ENCODE measurements around the gene PHACTR3. TPM values are rescaled to one million over a fixed set of nuclear protein-coding genes. Genes with fewer than 3 reads are reported as not detected.

The PHACTR3 gene
- total RNA-seq, 1 experiment from 2014 or later = not detected

GRCh38 chr20:59577037-59577808, 27.1 kb upstream of the PHACTR3 start (continued):
- TF ChIP-seq, protein P1, sequence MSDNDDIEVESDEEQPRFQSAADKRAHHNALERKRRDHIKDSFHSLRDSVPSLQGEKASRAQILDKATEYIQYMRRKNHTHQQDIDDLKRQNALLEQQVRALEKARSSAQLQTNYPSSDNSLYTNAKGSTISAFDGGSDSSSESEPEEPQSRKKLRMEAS (IDR thresholded peaks at IDR 0.05) = no peak

- no TSS peak for BruUV-seq (replicated peaks)
- Histone ChIP-seq H3K27me3 (ENCODE audit: insufficient read depth, low read length) (peaks cover 22% of the 10 kb centered on the region), H2AFZ (ENCODE audit: low read depth, low read length, poor library complexity, severe bottlenecking) (no peak overlapping the region), H3K36me3 (ENCODE audit: control insufficient read depth in 1 of 2, insufficient read depth in 2 of 2, low read length in 2 of 2) (no peaks in the 10 kb centered on the region), H3K9ac (ENCODE audit: low read length) (no peak overlapping the region), H3K4me1 (ENCODE audit: control insufficient read depth in 1 of 2, insufficient read depth in 2 of 2, low read length in 2 of 2) (no peaks in the 10 kb centered on the region), H3K4me3 (replicated peaks in 1 of 2; ENCODE audit: low read depth in 1 of 2, low read length in 2 of 2) (no peak overlapping the region), H3K27ac (ENCODE audit: low read depth, low read length) (no peak overlapping the region), H3K9me2 (ENCODE audit: insufficient read depth) (no peaks in the 10 kb centered on the region), H4K20me1 (ENCODE audit: insufficient read depth) (no peaks in the 10 kb centered on the region), H3K4me2 (ENCODE audit: low read length) (no peak overlapping the region), H3K9me3 (ENCODE audit: control insufficient read depth in 1 of 2, insufficient read depth in 1 of 2, low read depth in 1 of 2, low read length in 2 of 2) (no peaks in the 10 kb centered on the region), H3K79me2 (ENCODE audit: insufficient read depth, low read length) (no peaks in the 10 kb centered on the region)
- ATAC-seq (no peak), DNase-seq (ENCODE audit: low read depth, low spot score) (no peak)
- RAD21 ChIA-PET (ENCODE audit: low non-redundant PET in 1 of 2, low total read pairs in 2 of 2, uncharacterized antibody in 2 of 2, unreplicated experiment in 2 of 2) = no interaction called here
- POLR2A ChIA-PET = no interaction called here
- no peak for TF ChIP-seq EZH2phosphoT487 (IDR thresholded peaks at IDR 0.05; ENCODE audit: borderline replicate concordance)
- no peak for TF ChIP-seq RAD21 (IDR thresholded peaks at IDR 0.05; ENCODE audit: low read depth)
- TF ChIP-seq CTCF (IDR thresholded peaks at IDR 0.05 in 2 of 3, conservative IDR thresholded peaks at IDR 0.05 in 1 of 3; ENCODE audit: borderline replicate concordance in 1 of 3, insufficient read depth in 1 of 3, low read depth in 2 of 3, low read length in 2 of 3) = no peak
- no peak for TF ChIP-seq ZFX (IDR thresholded peaks at IDR 0.05)
- TF ChIP-seq REST (IDR thresholded peaks at IDR 0.05; ENCODE audit: low read depth) = no peak
- TF ChIP-seq FOSL1 (IDR thresholded peaks at IDR 0.05; ENCODE audit: low read depth) = no peak
- TF ChIP-seq YY1 (IDR thresholded peaks at IDR 0.05; ENCODE audit: extremely low read depth, insufficient replicate concordance, low read depth, low read length) = no peak
- no peak for TF ChIP-seq ATF3 (IDR thresholded peaks at IDR 0.05)
- no peak for TF ChIP-seq SRF (IDR thresholded peaks at IDR 0.05; ENCODE audit: low read depth)
- no peak for TF ChIP-seq JUND (IDR thresholded peaks at IDR 0.05)
- no peak for TF ChIP-seq ZNF274 (IDR thresholded peaks at IDR 0.05; ENCODE audit: low read depth, low read length)
- TF ChIP-seq POLR2A (IDR thresholded peaks at IDR 0.05; ENCODE audit: borderline replicate concordance, extremely low read depth, insufficient read depth, insufficient read length) = no peak
- TF ChIP-seq EGR1 (IDR thresholded peaks at IDR 0.05; ENCODE audit: low read depth) = no peak
- CTCF ChIA-PET = no interaction called here
- intact Hi-C loops (cut with micrococcal nuclease) = no loop called here
Observed at GRCh38 chr20:59577809-59578435, 26.4 kb upstream of the PHACTR3 start.

Data from HCT116 (cell line).